GM06990 (cell line): ENCODE measurements around the gene CTNNA3.

ENCODE experiments used
- DNase-seq: peaks from one replicate; pipeline ENCODE4 v3.0.0-alpha.2; 2011; ENCODE audit not compliant: insufficient read length; ENCODE audit errors: extremely low read depth
- H3K27me3 ChIP-seq: replicated peaks from 2 replicates; pipeline ENCODE4 v1.6.0; 2011; ENCODE audit warnings: low read length; ENCODE audit not compliant: control insufficient read depth, insufficient read depth
- H3K36me3 ChIP-seq: 2 replicates; pipeline ENCODE4 v1.5.1; 2011; ENCODE audit warnings: low read length; ENCODE audit not compliant: control insufficient read depth, insufficient read depth
- H3K4me3 ChIP-seq: replicated peaks from 2 replicates; pipeline ENCODE4 v1.5.1; 2011; ENCODE audit warnings: low read depth, mild to moderate bottlenecking, control low read depth, low read length
- CTCF ChIP-seq: IDR thresholded peaks from 2 replicates; pipeline ENCODE4 v1.5.1; 2011; ENCODE audit warnings: low read length, control low read depth, mild to moderate bottlenecking, inconsistent platforms; ENCODE audit not compliant: insufficient read depth, poor library complexity, severe bottlenecking

CTNNA3 gene

GRCh38 chr10:66649626-66650025 is 1046.4 kb downstream of the CTNNA3 start:
- Histone ChIP-seq H3K36me3 (no peaks in the 10 kb centered on the region), H3K27me3 (no peaks in the 10 kb centered on the region), H3K4me3 (no peak overlapping the region)
- TF ChIP-seq CTCF, result no peak
- no peak for DNase-seq

GRCh38 chr10:66642217-66642616 is 1053.8 kb downstream of the CTNNA3 start:
- H3K4me3 ChIP-seq, result no peak overlapping the region
- no peak for DNase-seq
- H3K36me3 ChIP-seq, result no peaks in the 10 kb centered on the region
- TF ChIP-seq CTCF, result no peak
- no peaks in the 10 kb centered on the region for H3K27me3 ChIP-seq

- DNase-seq, result no peak
- no peak for TF ChIP-seq CTCF
- Histone ChIP-seq H3K36me3 (no peaks in the 10 kb centered on the region), H3K4me3 (no peak overlapping the region), H3K27me3 (no peaks in the 10 kb centered on the region)
These were observed 1056.6 kb downstream of the CTNNA3 start for GRCh38 chr10:66639371-66639770.

GRCh38 chr10:66637273-66638036 is 1058.5 kb downstream of the CTNNA3 start:
- Histone ChIP-seq H3K36me3 (no peaks in the 10 kb centered on the region), H3K27me3 (no peaks in the 10 kb centered on the region), H3K4me3 (no peak overlapping the region)
- no peak for TF ChIP-seq CTCF
- DNase-seq, result no peak

GRCh38 chr10:66629996-66630395 is 1066.0 kb downstream of the CTNNA3 start:
- H3K4me3 ChIP-seq, result no peak overlapping the region
- H3K27me3 ChIP-seq, result no peaks in the 10 kb centered on the region
- no peaks in the 10 kb centered on the region for H3K36me3 ChIP-seq
- no peak for DNase-seq
- no peak for TF ChIP-seq CTCF

- Histone ChIP-seq H3K36me3 (no peaks in the 10 kb centered on the region), H3K4me3 (no peak overlapping the region), H3K27me3 (no peaks in the 10 kb centered on the region)
- no peak for DNase-seq
- TF ChIP-seq CTCF, result no peak
These were observed 1068.8 kb downstream of the CTNNA3 start for GRCh38 chr10:66627156-66627555.
